Loucy (cell line): ENCODE results near the gene C12orf60.

Experiments
- H2AFZ ChIP-seq: fragments of 200-600 bp; sonication (generic); 2 replicates; pipeline ENCODE4 v1.6.0; 2016; ENCODE audit warnings: antibody characterized with exemption, mild to moderate bottlenecking, low read length, moderate library complexity
- H3F3A ChIP-seq: fragments of 200-600 bp; 2 replicates; pipeline ENCODE4 v1.6.0; 2016; ENCODE audit warnings: antibody characterized with exemption, low read depth, mild to moderate bottlenecking
- H3K27me3 ChIP-seq: fragments of 200-600 bp; sonication (generic); 2 replicates; pipeline ENCODE4 v1.6.1; 2014; ENCODE audit warnings: low read length, mild to moderate bottlenecking; ENCODE audit not compliant: insufficient read depth, poor library complexity, severe bottlenecking
- H3K36me3 ChIP-seq: fragments of 200-600 bp; sonication (generic); 2 replicates; pipeline ENCODE4 v1.6.1; 2016; ENCODE audit warnings: low read length; ENCODE audit not compliant: insufficient read depth
- H3K4me1 ChIP-seq: fragments of 200-600 bp; sonication (generic); 2 replicates; pipeline ENCODE4 v1.5.1; 2014; ENCODE audit warnings: low read length, mild to moderate bottlenecking; ENCODE audit not compliant: insufficient read depth, poor library complexity, severe bottlenecking
- H3K4me2 ChIP-seq: fragments of 200-600 bp; sonication (generic); 2 replicates; pipeline ENCODE4 v1.6.0; 2014; ENCODE audit warnings: antibody characterized with exemption, low read length, low read depth, mild to moderate bottlenecking; ENCODE audit not compliant: poor library complexity, severe bottlenecking
- H3K4me3 ChIP-seq: fragments of 200-600 bp; sonication (generic); 2 replicates; pipeline ENCODE4 v1.5.1; 2014; ENCODE audit warnings: low read length, mild to moderate bottlenecking, mixed read lengths; ENCODE audit not compliant: poor library complexity, severe bottlenecking
- H3K79me2 ChIP-seq: fragments of 200-600 bp; sonication (generic); 2 replicates; pipeline ENCODE4 v1.6.1; 2014; ENCODE audit warnings: low read length; ENCODE audit not compliant: insufficient read depth
- H3K9ac ChIP-seq: fragments of 200-600 bp; sonication (generic); 2 replicates; pipeline ENCODE4 v1.6.0; 2014; ENCODE audit warnings: mild to moderate bottlenecking, low read depth, low read length, moderate library complexity; ENCODE audit not compliant: poor library complexity, severe bottlenecking
- H3K9me2 ChIP-seq: fragments of 200-600 bp; sonication (generic); replicated peaks from 2 replicates; pipeline ENCODE4 v1.6.1; 2016; ENCODE audit warnings: low read depth, low read length, mixed read lengths
- H3K9me3 ChIP-seq: fragments of 200-600 bp; sonication (generic); 2 replicates; pipeline ENCODE4 v1.6.1; 2014; ENCODE audit warnings: mild to moderate bottlenecking, antibody characterized with exemption, low read length, low read depth; ENCODE audit not compliant: insufficient read depth
- H4K20me1 ChIP-seq: fragments of 200-600 bp; sonication (generic); 2 replicates; pipeline ENCODE4 v1.6.0; 2014; ENCODE audit warnings: antibody characterized with exemption, low read length, mild to moderate bottlenecking; ENCODE audit not compliant: insufficient read depth, poor library complexity, severe bottlenecking
- EZH2phosphoT487 ChIP-seq: fragments of 200-600 bp; IDR thresholded peaks from 2 replicates; pipeline ENCODE4 v1.6.1; 2018; ENCODE audit warnings: antibody characterized with exemption, mild to moderate bottlenecking, moderate library complexity, borderline replicate concordance
- TF ChIP-seq, protein P1 (sequence below): fragments of 200-600 bp; sonication (generic); conservative IDR thresholded peaks from 2 replicates; pipeline ENCODE4 v1.5.1; 2014; ENCODE audit warnings: mild to moderate bottlenecking, antibody characterized with exemption, low read length

C12orf60 gene

GRCh38 chr12:14840616-14841015 is 37.1 kb downstream of the C12orf60 start:
- no peak overlapping the region for H3K4me3 ChIP-seq
- H3K4me2 ChIP-seq, result no peak overlapping the region

DNA sequence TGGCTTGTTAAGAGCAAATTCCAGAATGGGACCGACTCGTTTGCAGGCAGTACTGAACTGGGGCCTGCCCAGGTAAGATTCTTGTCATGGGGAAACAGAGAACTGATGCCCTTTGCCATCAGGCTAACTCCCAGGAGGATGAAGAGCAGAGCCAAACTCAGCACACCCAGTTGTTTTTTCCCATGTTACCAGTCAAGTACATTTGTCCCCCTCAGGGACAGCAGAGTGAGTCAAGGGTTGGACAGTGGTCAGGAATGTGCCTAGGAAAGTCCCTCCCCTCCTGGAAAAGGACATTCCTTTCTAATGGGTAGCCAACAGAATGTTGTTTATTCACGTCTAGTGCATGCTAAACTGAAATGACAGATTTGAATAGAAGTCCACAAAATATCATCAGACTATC is 38.3 kb downstream of the C12orf60 start:
- Histone ChIP-seq H4K20me1 (no peaks in the 10 kb centered on the region), H3K4me3 (no peak overlapping the region), H3K4me1 (peaks cover 15% of the 10 kb centered on the region), H3F3A (no peaks in the 10 kb centered on the region), H3K9me2 (no peaks in the 10 kb centered on the region), H3K36me3 (no peaks in the 10 kb centered on the region), H3K27me3 (peaks cover 8% of the 10 kb centered on the region), H3K4me2 (no peak overlapping the region), H2AFZ (no peak overlapping the region), H3K9ac (no peak overlapping the region), H3K79me2 (no peaks in the 10 kb centered on the region), H3K9me3 (no peaks in the 10 kb centered on the region)
- TF ChIP-seq, protein P1, sequence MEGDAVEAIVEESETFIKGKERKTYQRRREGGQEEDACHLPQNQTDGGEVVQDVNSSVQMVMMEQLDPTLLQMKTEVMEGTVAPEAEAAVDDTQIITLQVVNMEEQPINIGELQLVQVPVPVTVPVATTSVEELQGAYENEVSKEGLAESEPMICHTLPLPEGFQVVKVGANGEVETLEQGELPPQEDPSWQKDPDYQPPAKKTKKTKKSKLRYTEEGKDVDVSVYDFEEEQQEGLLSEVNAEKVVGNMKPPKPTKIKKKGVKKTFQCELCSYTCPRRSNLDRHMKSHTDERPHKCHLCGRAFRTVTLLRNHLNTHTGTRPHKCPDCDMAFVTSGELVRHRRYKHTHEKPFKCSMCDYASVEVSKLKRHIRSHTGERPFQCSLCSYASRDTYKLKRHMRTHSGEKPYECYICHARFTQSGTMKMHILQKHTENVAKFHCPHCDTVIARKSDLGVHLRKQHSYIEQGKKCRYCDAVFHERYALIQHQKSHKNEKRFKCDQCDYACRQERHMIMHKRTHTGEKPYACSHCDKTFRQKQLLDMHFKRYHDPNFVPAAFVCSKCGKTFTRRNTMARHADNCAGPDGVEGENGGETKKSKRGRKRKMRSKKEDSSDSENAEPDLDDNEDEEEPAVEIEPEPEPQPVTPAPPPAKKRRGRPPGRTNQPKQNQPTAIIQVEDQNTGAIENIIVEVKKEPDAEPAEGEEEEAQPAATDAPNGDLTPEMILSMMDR, result no peak
- no peak for TF ChIP-seq EZH2phosphoT487

More at GRCh38 chr12:14840616-14841015, 37.1 kb downstream of the C12orf60 start:
- Histone ChIP-seq H3K9me2 (no peaks in the 10 kb centered on the region), H3K36me3 (no peaks in the 10 kb centered on the region), H4K20me1 (no peaks in the 10 kb centered on the region), H3K79me2 (no peaks in the 10 kb centered on the region), H3F3A (no peaks in the 10 kb centered on the region), H3K9me3 (no peaks in the 10 kb centered on the region), H3K4me1 (peaks cover 3% of the 10 kb centered on the region), H3K9ac (no peak overlapping the region), H3K27me3 (peaks cover 8% of the 10 kb centered on the region), H2AFZ (no peak overlapping the region)
- no peak for TF ChIP-seq EZH2phosphoT487
- TF ChIP-seq, protein P1, result no peak

- no peaks in the 10 kb centered on the region for H3F3A ChIP-seq
- H3K36me3 ChIP-seq, result no peaks in the 10 kb centered on the region
- H2AFZ ChIP-seq, result no peak overlapping the region
- H3K9me3 ChIP-seq, result no peaks in the 10 kb centered on the region
- no peak overlapping the region for H3K4me2 ChIP-seq
- H3K27me3 ChIP-seq, result peaks cover 8% of the 10 kb centered on the region
- no peaks in the 10 kb centered on the region for H4K20me1 ChIP-seq
- H3K79me2 ChIP-seq, result no peaks in the 10 kb centered on the region
- peaks cover 16% of the 10 kb centered on the region for H3K4me1 ChIP-seq
- no peaks in the 10 kb centered on the region for H3K9me2 ChIP-seq
- TF ChIP-seq EZH2phosphoT487, result no peak
- TF ChIP-seq, protein P1, result no peak
- H3K9ac ChIP-seq, result no peak overlapping the region
- no peak overlapping the region for H3K4me3 ChIP-seq
Observed at GRCh38 chr12:14842315-14842714, 38.8 kb downstream of the C12orf60 start.
